ENCODE results near the gene ARFGAP1.

DNA sequence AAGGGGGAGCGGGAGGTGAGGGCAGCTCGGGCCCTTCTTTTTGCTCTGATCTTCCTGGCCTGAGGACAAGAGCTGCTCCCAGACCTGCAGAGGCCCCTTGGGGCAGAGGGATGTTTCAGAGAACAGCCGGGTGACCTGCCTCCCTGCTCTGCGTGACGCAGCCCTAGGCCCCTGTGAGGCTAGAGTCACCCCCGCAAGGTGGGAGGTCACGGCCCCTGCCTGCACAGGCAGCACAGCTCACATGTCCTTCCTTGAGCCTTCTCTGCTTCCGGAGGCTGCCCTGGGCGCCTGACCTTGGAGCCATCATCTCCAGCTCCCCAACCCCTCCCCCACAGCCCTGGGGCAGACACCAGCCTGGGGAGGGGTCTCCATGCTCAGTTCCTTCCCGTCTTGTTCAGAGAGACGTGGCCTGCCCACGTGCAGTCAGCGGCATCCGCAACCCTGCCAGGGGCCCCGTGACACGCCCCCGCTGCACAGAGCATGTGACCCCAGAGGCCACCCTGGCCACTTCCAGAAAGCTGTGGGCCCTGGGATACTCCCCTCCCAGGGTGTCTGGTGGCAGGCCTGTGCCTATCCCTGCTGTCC, 37.1 kb upstream of the ARFGAP1 start, which contains the start of gene BIRC7:
- TF ChIP-seq, protein P1, sequence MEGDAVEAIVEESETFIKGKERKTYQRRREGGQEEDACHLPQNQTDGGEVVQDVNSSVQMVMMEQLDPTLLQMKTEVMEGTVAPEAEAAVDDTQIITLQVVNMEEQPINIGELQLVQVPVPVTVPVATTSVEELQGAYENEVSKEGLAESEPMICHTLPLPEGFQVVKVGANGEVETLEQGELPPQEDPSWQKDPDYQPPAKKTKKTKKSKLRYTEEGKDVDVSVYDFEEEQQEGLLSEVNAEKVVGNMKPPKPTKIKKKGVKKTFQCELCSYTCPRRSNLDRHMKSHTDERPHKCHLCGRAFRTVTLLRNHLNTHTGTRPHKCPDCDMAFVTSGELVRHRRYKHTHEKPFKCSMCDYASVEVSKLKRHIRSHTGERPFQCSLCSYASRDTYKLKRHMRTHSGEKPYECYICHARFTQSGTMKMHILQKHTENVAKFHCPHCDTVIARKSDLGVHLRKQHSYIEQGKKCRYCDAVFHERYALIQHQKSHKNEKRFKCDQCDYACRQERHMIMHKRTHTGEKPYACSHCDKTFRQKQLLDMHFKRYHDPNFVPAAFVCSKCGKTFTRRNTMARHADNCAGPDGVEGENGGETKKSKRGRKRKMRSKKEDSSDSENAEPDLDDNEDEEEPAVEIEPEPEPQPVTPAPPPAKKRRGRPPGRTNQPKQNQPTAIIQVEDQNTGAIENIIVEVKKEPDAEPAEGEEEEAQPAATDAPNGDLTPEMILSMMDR (IDR thresholded peaks at IDR 0.05; ENCODE audit: low read depth, low read length) = no peak
- no peak for TF ChIP-seq EZH2phosphoT487 (IDR thresholded peaks at IDR 0.05; ENCODE audit: low read depth)
